Mesenchymal stem cell (in vitro differentiated cells and primary cell): ENCODE results near the gene PIBF1.

Source experiments
- DNase-seq: peaks from one replicate; pipeline ENCODE4 v3.0.0-alpha.2; 2013
- H2AFZ ChIP-seq: one replicate; pipeline ENCODE4 v1.6.1; 2013; ENCODE audit warnings: low read depth, mild to moderate bottlenecking, control low read depth, inconsistent platforms, low read length, moderate library complexity
- H2AK5ac ChIP-seq: 2 replicates; pipeline ENCODE4 v1.6.1; 2013; ENCODE audit warnings: low read length, moderate library complexity, mild to moderate bottlenecking, inconsistent platforms; ENCODE audit not compliant: severe bottlenecking
- H2BK120ac ChIP-seq: one replicate; pipeline ENCODE4 v1.6.1; 2013; ENCODE audit warnings: low read depth, mild to moderate bottlenecking, inconsistent platforms, low read length, moderate library complexity
- H2BK12ac ChIP-seq, 2 experiments: one replicate each; pipeline ENCODE4 v1.6.1; 2013; ENCODE audit warnings: inconsistent platforms in 2 of 2, low read length in 2 of 2, mild to moderate bottlenecking in 2 of 2, moderate library complexity in 2 of 2, control low read depth in 1 of 2
- H2BK15ac ChIP-seq: one replicate; pipeline ENCODE4 v1.6.1; 2013; ENCODE audit warnings: mild to moderate bottlenecking, low read depth, inconsistent platforms; ENCODE audit not compliant: poor library complexity, severe bottlenecking
- H2BK5ac ChIP-seq: 2 replicates; pipeline ENCODE4 v1.6.1; 2013; ENCODE audit warnings: low read depth, mild to moderate bottlenecking, low read length, control low read depth, inconsistent platforms; ENCODE audit not compliant: poor library complexity, severe bottlenecking
- H3K14ac ChIP-seq, 2 experiments: one replicate each; pipeline ENCODE4 v1.6.1; 2013; ENCODE audit warnings: inconsistent platforms in 2 of 2, low read length in 2 of 2, control low read depth in 1 of 2, mild to moderate bottlenecking in 1 of 2, moderate library complexity in 1 of 2
- H3K18ac ChIP-seq, 2 experiments: one replicate each; pipeline ENCODE4 v1.6.1; 2013; ENCODE audit warnings: inconsistent platforms in 2 of 2, low read length in 2 of 2, control low read depth in 1 of 2, low read depth in 1 of 2, mild to moderate bottlenecking in 1 of 2
- H3K23ac ChIP-seq, 2 experiments: one replicate each; pipeline ENCODE4 v1.6.1; 2013; ENCODE audit warnings: inconsistent platforms in 2 of 2, low read length in 2 of 2, mild to moderate bottlenecking in 2 of 2, moderate library complexity in 2 of 2, control low read depth in 1 of 2
- H3K27ac ChIP-seq: 2 replicates; pipeline ENCODE4 v1.5.1; 2013; ENCODE audit warnings: mild to moderate bottlenecking, moderate library complexity, low read length, control low read depth, inconsistent platforms; ENCODE audit not compliant: poor library complexity, severe bottlenecking
- H3K27me3 ChIP-seq, 2 experiments: 2 replicates each; pipeline versions ENCODE4 v1.6.1 to v1.7.0; 2013; ENCODE audit warnings: low read length in 2 of 2, mild to moderate bottlenecking in 2 of 2, moderate library complexity in 2 of 2, control low read depth in 1 of 2, inconsistent platforms in 1 of 2; ENCODE audit not compliant: control insufficient read depth in 1 of 2, insufficient read depth in 1 of 2
- H3K36me3 ChIP-seq, 2 experiments: 2 replicates each; pipeline versions ENCODE4 v1.6.1 to v1.7.0; 2013; ENCODE audit warnings: low read length in 2 of 2, control low read depth in 1 of 2, inconsistent platforms in 1 of 2, low read depth in 1 of 2, mild to moderate bottlenecking in 1 of 2; ENCODE audit not compliant: insufficient read depth in 2 of 2, control insufficient read depth in 1 of 2
- H3K4ac ChIP-seq, 2 experiments: one replicate each; pipeline ENCODE4 v1.6.1; 2013; ENCODE audit warnings: inconsistent platforms in 2 of 2, low read length in 2 of 2, mild to moderate bottlenecking in 2 of 2, moderate library complexity in 2 of 2, control low read depth in 1 of 2, low read depth in 1 of 2
- H3K4me1 ChIP-seq: 2 replicates; pipeline ENCODE4 v1.6.1; 2013; ENCODE audit warnings: low read depth, low read length, control low read depth; ENCODE audit not compliant: control insufficient read depth, insufficient read depth
- H3K4me2 ChIP-seq: 2 replicates; pipeline ENCODE4 v1.6.1; 2013; ENCODE audit warnings: low read length, mild to moderate bottlenecking, inconsistent platforms; ENCODE audit not compliant: poor library complexity, severe bottlenecking
- H3K4me3 ChIP-seq, 2 experiments: 2 replicates each; pipeline versions ENCODE4 v1.5.1 to v1.7.0; 2013; ENCODE audit warnings: low read length in 2 of 2, mild to moderate bottlenecking in 2 of 2, control low read depth in 1 of 2, low read depth in 1 of 2; ENCODE audit not compliant: insufficient read depth in 1 of 2
- H3K79me1 ChIP-seq: replicated peaks from 2 replicates; pipeline ENCODE4 v1.6.1; 2013; ENCODE audit warnings: mild to moderate bottlenecking, control low read depth, low read length, inconsistent platforms; ENCODE audit not compliant: poor library complexity, severe bottlenecking
- H3K9ac ChIP-seq: 2 replicates; pipeline ENCODE4 v1.7.0; 2013; ENCODE audit warnings: mild to moderate bottlenecking, low read length, moderate library complexity
- H3K9me3 ChIP-seq: 2 replicates; pipeline ENCODE4 v1.7.0; 2013; ENCODE audit warnings: mild to moderate bottlenecking, low read length; ENCODE audit not compliant: control insufficient read depth
- H4K8ac ChIP-seq: one replicate; pipeline ENCODE4 v1.6.1; 2013; ENCODE audit warnings: inconsistent platforms, mild to moderate bottlenecking, low read length, moderate library complexity
- H4K91ac ChIP-seq: one replicate; pipeline ENCODE4 v1.6.1; 2013; ENCODE audit warnings: mild to moderate bottlenecking, low read length, inconsistent platforms
- WGBS: methylation state at CpG from one replicate; pipeline ENCODE4 v1.1.7; 2013; ENCODE audit warnings: mixed read lengths; 5-methylcytosine and 5-hydroxymethylcytosine counted together

Gene PIBF1

DNA sequence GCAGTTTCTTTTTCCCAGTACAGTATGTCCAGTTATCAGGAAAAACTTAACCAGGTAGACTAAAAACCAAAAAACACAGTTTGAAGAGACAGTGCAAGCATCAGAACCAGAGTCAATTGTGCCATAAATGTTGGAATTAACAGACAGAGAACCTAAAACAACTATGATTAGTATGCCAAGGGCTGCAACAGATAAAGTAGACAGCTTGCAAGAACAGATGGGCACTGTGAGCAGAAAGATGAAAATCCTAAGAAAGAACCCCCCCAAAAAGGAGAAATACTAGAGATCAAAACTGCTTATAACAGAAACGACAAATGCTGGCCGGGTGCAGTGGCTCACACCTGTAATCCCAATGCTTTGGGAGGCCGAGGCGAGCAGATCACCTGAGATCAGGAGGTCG is 229.8 kb downstream of the PIBF1 start:
- DNase-seq, result no peak
- Histone ChIP-seq H3K36me3 (peaks cover 0 to 10% of the 10 kb centered on the region in 2 experiments), H2BK12ac (no peak overlapping the region), H4K91ac (no peak overlapping the region), H2BK15ac (no peak overlapping the region), H3K14ac (no peak overlapping the region), H3K4ac (no peak overlapping the region), H3K4me3 (no peak overlapping the region), H3K4me2 (no peak overlapping the region), H3K79me1 (no peaks in the 10 kb centered on the region), H3K9me3 (no peaks in the 10 kb centered on the region), H2BK120ac (no peak overlapping the region), H3K23ac (no peak overlapping the region), H2AFZ (no peak overlapping the region), H3K9ac (no peak overlapping the region), H3K27me3 (no peaks in the 10 kb centered on the region), H3K4me1 (no peaks in the 10 kb centered on the region), H4K8ac (no peak overlapping the region), H3K18ac (no peak overlapping the region), H2BK5ac (no peak overlapping the region), H3K27ac (no peak overlapping the region), H2AK5ac (no peak overlapping the region)
- WGBS, result 78% methylated on average over 5 of the region's 5 CpGs

DNA sequence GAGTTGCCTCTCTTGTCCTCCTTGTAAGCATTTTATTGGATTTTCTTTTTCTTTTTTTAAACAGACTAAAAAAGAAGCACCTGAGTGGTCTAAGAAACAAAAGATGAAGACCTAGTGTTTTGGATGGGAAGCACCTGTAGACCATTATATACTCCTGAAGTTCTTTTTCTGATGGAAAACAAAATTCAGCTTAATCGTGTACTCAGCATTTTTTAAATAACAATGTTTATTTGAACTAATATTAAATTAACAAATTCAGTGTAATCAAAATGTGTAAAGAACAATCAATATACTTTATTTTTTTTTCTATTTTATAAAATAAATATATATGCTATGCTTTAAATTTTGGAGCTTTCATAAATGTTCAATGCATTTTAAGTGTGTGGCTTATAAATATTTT is 233.9 kb downstream of the PIBF1 start:
- Histone ChIP-seq H3K4me1 (peaks cover 5% of the 10 kb centered on the region), H2AK5ac (no peak overlapping the region), H3K9me3 (no peaks in the 10 kb centered on the region), H3K14ac (no peak overlapping the region), H2BK15ac (no peak overlapping the region), H3K4me3 (no peak overlapping the region), H3K79me1 (no peaks in the 10 kb centered on the region), H3K27me3 (no peaks in the 10 kb centered on the region), H3K27ac (no peak overlapping the region), H3K9ac (no peak overlapping the region), H4K8ac (no peak overlapping the region), H3K36me3 (peaks cover 0 to 15% of the 10 kb centered on the region in 2 experiments), H3K18ac (no peak overlapping the region), H3K23ac (no peak overlapping the region), H2BK5ac (no peak overlapping the region), H3K4me2 (no peak overlapping the region), H2BK12ac (no peak overlapping the region), H3K4ac (no peak overlapping the region), H4K91ac (no peak overlapping the region), H2BK120ac (no peak overlapping the region), H2AFZ (no peak overlapping the region)
- DNase-seq, result no peak
- WGBS, result no CpG with 5 or more reads among the region's 1 CpG

DNA sequence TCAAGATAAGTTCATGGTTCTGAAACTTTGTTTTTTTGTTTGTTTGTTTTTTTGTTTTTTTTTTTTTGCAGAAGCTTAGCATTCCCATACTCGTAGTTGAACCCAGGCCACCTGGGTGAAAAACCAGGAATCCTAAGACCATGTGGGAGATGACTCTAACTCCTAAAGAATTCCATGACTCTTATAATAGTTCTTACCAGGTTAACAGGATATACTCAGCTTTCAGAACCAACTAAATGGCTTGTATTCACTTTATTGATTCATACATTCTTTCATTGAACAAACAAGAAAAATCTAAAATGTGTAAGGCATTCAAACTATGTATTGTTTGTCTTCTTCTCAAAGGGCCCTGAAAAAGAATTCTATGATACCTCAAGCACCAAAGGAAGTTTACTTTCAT is 236.4 kb downstream of the PIBF1 start:
- Histone ChIP-seq H2AFZ (no peak overlapping the region), H3K4me3 (no peak overlapping the region), H3K14ac (no peak overlapping the region), H2BK120ac (no peak overlapping the region), H4K8ac (no peak overlapping the region), H3K4me2 (no peak overlapping the region), H3K36me3 (peaks cover 0 to 11% of the 10 kb centered on the region in 2 experiments), H2AK5ac (no peak overlapping the region), H4K91ac (no peak overlapping the region), H3K18ac (no peak overlapping the region), H3K27me3 (no peaks in the 10 kb centered on the region), H3K23ac (no peak overlapping the region), H3K9me3 (no peaks in the 10 kb centered on the region), H3K4ac (no peak overlapping the region), H3K4me1 (peaks cover 5% of the 10 kb centered on the region), H3K79me1 (no peaks in the 10 kb centered on the region), H2BK5ac (no peak overlapping the region), H2BK12ac (no peak overlapping the region), H2BK15ac (no peak overlapping the region), H3K27ac (peak overlapping the region; percentile 91), H3K9ac (no peak overlapping the region)
- 67% methylated on average over 1 of the region's 1 CpG for WGBS
- DNase-seq, result no peak

DNA sequence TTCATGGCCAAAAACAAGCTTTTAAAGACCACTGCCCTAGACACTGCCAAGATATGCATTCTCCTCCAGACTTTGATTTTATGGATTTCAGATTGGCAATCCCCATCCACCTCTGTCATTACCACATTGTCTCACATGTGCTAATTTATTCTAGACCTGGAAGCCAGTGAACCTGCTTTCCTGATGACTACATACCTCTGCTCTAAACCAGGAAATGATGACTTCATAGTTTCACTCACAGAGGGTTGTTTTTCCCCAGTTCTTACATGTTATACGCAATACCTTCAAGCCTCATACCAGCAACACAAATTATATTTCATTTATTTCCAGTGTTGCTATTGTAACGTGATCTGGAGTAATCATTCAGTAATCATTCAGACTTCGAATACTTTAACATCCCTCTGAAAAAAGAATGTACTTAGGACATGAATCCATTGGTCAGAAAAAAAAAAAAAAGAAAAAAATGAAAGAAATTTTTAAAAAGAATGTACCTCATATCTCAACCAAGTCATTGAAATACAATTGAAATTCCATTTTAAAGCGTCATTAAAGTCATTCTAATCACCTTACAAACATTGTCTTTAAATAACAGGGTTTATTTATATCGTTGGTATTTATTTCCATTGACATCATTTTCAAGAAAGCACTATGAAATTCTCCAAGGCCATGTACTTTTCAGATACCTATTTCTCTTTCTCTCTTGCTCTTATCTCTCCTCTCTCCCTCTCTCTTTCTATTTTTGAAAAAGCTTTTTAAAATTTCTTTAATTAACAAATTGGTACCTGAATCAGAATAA is 243.5 kb downstream of the PIBF1 start:
- H4K91ac ChIP-seq, result no peak overlapping the region
- H3K14ac ChIP-seq, result no peak overlapping the region
- no peak overlapping the region for H2BK5ac ChIP-seq
- no peak overlapping the region for H2AK5ac ChIP-seq
- no peaks in the 10 kb centered on the region for H3K4me1 ChIP-seq
- H3K9me3 ChIP-seq, result no peaks in the 10 kb centered on the region
- no peak overlapping the region for H3K4me3 ChIP-seq
- no peak overlapping the region for H4K8ac ChIP-seq
- 97% methylated on average over 4 of the region's 5 CpGs for WGBS
- H3K4ac ChIP-seq, result no peak overlapping the region
- H2BK120ac ChIP-seq, result no peak overlapping the region
- no peak overlapping the region for H2BK15ac ChIP-seq
- H2BK12ac ChIP-seq, result no peak overlapping the region
- no peak overlapping the region for H2AFZ ChIP-seq
- no peak overlapping the region for H3K4me2 ChIP-seq
- H3K36me3 ChIP-seq, result peaks cover 0 to 3% of the 10 kb centered on the region in 2 experiments
- DNase-seq, result no peak
- H3K23ac ChIP-seq, result no peak overlapping the region
- H3K9ac ChIP-seq, result no peak overlapping the region
- H3K79me1 ChIP-seq, result no peaks in the 10 kb centered on the region
- no peak overlapping the region for H3K27ac ChIP-seq
- H3K18ac ChIP-seq, result no peak overlapping the region
- no peaks in the 10 kb centered on the region for H3K27me3 ChIP-seq
